ENCODE measurements around the gene HUS1.
"Not testable (repeated sequence)": the region's sequence is repeated elsewhere in the genome, so short reads cannot be mapped to it uniquely, and the experiment has no call there.

HUS1 gene

DNA sequence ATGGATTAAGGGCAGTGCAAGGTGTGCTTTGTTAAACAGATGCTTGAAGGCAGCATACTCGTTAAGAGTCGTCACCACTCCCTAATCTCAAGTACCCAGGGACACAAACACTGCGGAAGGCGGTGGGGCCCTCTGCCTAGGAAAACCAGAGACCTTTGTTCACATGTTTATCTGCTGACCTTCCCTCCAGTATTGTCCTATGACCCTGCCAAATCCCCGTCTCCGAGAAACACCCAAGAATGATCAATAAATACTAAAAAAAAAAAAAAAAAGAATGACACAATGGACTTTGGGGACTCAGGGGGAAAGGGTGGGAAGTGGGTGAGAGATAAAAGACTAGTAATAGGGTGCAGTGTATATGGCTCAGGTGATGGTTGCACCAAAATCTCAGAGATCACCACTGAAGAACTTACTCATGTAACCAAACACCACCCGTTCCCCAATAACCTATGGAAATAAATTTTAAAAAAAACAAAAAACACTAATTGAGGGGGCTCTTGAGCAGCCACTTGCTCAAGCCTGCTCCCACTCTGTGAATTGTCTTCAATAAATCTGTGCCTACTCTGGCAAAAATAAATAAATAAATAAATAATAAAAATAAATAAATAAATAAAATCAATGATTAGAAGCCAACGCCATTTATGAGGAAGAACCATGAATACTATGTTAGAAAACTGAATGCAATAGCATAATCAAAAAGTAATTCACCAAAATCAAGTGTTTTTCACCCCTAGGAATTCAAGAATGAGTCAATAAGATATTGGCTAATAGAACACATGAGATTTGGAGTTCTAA, 56.1 kb downstream of the HUS1 start:
- DNase-seq (ENCODE audit: low read depth in 2 of 2) = not testable (repeated sequence)

DNA sequence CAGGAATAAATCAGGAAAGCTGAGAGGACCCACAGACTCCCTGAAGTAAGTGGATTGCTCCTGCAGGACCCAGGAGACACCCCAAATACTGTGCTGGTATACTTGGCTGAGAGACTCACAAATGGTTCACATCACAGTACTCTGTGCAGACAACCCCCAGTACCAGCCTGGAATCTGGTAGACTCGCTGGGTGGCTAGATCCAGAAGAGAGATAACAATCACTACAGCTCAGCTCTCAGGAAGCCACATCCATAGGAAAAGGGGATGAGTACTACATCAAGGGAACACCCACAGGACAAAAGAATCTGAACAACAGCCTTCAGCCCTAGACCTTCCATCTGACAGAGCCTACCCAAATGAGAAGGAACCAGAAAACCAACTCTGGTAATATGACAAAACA, 62.9 kb downstream of the HUS1 start:
- DNase-seq (ENCODE audit: low read depth in 2 of 2) = not testable (repeated sequence)

- DNase-seq (ENCODE audit: low read depth in 2 of 2) = no peak
Observed at GRCh38 chr7:47915616-47915976, 63.8 kb downstream of the HUS1 start.

GRCh38 chr7:47914717-47915615, 64.4 kb downstream of the HUS1 start:
- no peak for DNase-seq (ENCODE audit: low read depth in 2 of 2)
